Loucy (cell line): ENCODE data around the gene TOB1.

Experiments used
- CTCF ChIP-seq: fragments of 200-600 bp; sonication (generic); conservative IDR thresholded peaks from 2 replicates; pipeline ENCODE4 v1.5.1; 2014; ENCODE audit warnings: mild to moderate bottlenecking, antibody characterized with exemption, low read length
- EZH2phosphoT487 ChIP-seq: fragments of 200-600 bp; IDR thresholded peaks from 2 replicates; pipeline ENCODE4 v1.6.1; 2018; ENCODE audit warnings: antibody characterized with exemption, mild to moderate bottlenecking, moderate library complexity, borderline replicate concordance

- TF ChIP-seq CTCF = no peak
- no peak for TF ChIP-seq EZH2phosphoT487
These were observed 26.4 kb downstream of the TOB1 start for GRCh38 chr17:50839591-50840310.
